ENCODE results near the gene ZNF423.

The ZNF423 gene

DNA sequence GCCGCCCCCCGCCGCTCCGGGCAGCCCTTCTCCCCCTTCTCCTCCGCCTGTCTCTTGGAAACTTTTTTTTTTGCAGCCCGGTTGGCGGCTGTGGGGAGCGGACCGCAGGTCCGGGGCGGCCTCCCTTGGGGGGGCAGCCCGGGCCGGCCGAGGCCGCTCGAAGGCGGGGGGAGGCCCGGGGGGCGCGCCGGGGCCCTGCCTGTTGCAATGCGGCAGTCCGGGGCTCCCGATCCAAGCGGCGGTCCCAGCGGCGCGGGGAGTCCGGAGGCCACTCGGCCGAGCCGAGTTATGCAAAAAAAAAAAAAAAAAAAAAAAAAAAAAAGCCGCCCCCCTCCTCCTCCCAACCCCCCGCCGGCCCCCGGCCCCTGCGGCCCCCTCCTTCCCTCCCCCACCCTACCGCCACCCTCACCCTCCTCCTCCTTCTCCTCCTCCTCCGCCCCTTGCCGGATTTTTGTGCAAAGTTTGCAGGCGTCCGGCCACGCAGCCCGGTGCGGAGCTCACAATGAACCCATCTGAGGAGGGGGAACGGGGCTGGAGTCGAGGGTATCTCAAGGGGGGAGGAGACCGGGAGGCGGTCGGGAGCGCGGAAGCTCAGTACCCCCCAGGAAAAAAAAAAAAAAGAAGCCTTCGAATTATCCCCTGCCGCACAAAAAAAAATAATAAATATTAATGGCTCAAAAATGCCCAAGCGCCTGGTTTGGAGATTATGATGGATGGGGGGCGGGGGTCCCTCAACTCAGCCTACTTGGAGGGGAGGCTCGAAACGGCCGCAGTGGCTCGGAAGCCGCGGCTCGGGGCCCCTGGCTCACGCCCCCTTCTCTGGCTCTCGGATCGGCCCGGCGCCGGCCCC is at the start of gene ZNF423:
TSS of gene ZNF423 (minus strand) at position 291 of the 850 bp plus-strand sequence. CDS start 338 bp downstream, outside the sequence.
- Histone ChIP-seq H3K9me3 (ENCODE audit: control insufficient read depth in 2 of 2, low read length in 2 of 2) (no peaks in the 10 kb centered on the region), H3K27ac (ENCODE audit: low read depth in 2 of 2, low read length in 2 of 2) (peak within 1 kb of the TSS; percentile 89), H3K9ac (ENCODE audit: low read depth in 1 of 2, low read length in 2 of 2) (peak within 1 kb of the TSS in 1 of 2 donors; percentile 77), H3K4me1 (ENCODE audit: control insufficient read depth in 2 of 2, insufficient read depth in 2 of 2, low read length in 2 of 2) (peaks cover 32 to 44% of the 10 kb centered on the region in 2 donors), H3K36me3 (ENCODE audit: control insufficient read depth in 2 of 2, insufficient read depth in 2 of 2, low read length in 2 of 2) (no peaks in the 10 kb centered on the region), H3K4me3 (ENCODE audit: low read length in 2 of 2) (peak within 1 kb of the TSS; percentile 69 to 75), H3K27me3 (ENCODE audit: control insufficient read depth in 2 of 2, insufficient read depth in 2 of 2, low read length in 2 of 2) (peaks cover 2 to 5% of the 10 kb centered on the region in 2 donors)

DNA sequence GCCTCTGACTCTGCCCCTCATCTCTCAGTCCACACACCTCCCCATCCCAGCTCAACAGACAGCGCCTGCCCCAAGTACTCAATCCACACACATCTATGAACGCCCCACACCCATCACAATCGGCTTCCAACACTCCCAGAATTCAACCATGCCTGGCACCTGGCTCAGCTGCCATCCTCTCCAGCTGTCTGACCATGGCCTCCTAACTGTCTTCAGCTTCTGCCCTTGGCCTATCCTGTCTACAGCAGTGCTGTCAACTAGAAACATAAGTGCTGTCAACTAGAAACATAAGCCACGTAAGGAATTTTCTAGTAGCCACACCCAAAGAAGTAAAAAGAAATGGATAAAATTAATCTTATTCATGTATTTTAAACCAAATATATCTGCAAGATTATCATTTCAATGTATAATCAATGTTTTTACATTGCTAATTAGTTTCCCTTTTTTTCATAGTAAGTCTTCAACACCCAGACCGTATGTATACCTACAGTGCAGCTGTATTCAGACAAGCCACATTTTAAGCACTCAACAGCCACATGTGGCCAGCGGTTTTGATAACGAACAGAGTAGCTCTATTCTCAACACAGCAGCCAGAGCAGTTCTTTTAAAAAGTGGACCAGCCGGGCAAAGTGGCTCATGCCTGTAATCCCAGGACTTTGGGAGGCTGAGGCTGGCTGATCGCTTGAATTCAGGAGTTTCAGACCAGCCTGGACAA is 48.6 kb upstream of the ZNF423 start:
- no peak overlapping the region for H3K27ac ChIP-seq (ENCODE audit: low read depth in 2 of 2, low read length in 2 of 2)

DNA sequence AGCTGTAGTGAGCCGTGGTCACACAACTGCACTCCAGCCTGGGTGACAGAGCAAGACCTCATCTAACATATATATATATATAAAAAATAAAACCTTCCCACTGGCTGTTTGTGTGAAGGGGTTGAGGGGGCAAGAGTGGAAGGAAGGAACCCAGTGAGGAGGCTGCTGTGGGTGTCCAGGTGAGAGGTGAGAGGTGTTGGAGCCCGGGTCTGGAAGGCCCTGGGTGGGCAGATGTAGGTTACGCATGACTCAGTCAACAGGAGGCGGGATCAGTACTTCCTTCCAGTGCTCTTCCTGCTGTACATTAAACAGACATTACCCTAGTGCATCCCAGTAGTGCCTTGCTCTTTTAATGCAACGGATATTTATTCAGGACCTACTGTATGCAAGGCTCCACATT is 47.0 kb upstream of the ZNF423 start:
- Histone ChIP-seq H3K27ac (ENCODE audit: low read depth in 2 of 2, low read length in 2 of 2) (no peak overlapping the region), H3K27me3 (ENCODE audit: control insufficient read depth in 2 of 2, insufficient read depth in 2 of 2, low read length in 2 of 2) (no peaks in the 10 kb centered on the region), H3K36me3 (ENCODE audit: control insufficient read depth in 2 of 2, insufficient read depth in 2 of 2, low read length in 2 of 2) (no peaks in the 10 kb centered on the region), H3K4me3 (ENCODE audit: low read length in 2 of 2) (no peak overlapping the region), H3K9me3 (ENCODE audit: control insufficient read depth in 2 of 2, low read length in 2 of 2) (no peaks in the 10 kb centered on the region), H3K9ac (ENCODE audit: low read depth in 1 of 2, low read length in 2 of 2) (no peak overlapping the region), H3K4me1 (ENCODE audit: control insufficient read depth in 2 of 2, insufficient read depth in 2 of 2, low read length in 2 of 2) (peaks cover 18 to 23% of the 10 kb centered on the region in 2 donors)

More for the DNA sequence above, 48.6 kb upstream of the ZNF423 start:
- no peaks in the 10 kb centered on the region for H3K27me3 ChIP-seq (ENCODE audit: control insufficient read depth in 2 of 2, insufficient read depth in 2 of 2, low read length in 2 of 2)
- H3K36me3 ChIP-seq (ENCODE audit: control insufficient read depth in 2 of 2, insufficient read depth in 2 of 2, low read length in 2 of 2), result no peaks in the 10 kb centered on the region
- no peak overlapping the region for H3K9ac ChIP-seq (ENCODE audit: low read depth in 1 of 2, low read length in 2 of 2)
- no peaks in the 10 kb centered on the region for H3K9me3 ChIP-seq (ENCODE audit: control insufficient read depth in 2 of 2, low read length in 2 of 2)
- no peak overlapping the region for H3K4me3 ChIP-seq (ENCODE audit: low read length in 2 of 2)
- H3K4me1 ChIP-seq (ENCODE audit: control insufficient read depth in 2 of 2, insufficient read depth in 2 of 2, low read length in 2 of 2), result peaks cover 17 to 19% of the 10 kb centered on the region in 2 donors

DNA sequence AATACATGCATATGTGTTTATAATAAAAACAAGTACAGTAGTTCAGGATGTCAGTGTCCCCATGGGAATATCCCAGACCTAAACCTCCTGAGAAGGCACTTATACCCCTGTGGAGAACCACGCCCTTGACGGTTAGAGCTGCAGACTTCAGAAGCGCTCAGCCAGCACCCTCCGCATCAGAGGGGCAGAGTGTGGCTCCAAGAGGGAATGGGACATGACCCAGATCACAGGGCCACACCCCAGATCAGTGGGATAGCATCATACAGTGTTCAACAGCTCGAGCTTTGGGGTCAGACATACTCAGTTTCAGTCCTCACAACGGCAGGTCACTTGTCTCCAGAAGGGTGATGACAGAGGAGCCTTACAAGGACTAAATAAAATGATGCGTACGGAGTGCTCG is 45.8 kb upstream of the ZNF423 start:
- Histone ChIP-seq H3K9me3 (ENCODE audit: control insufficient read depth in 2 of 2, low read length in 2 of 2) (no peaks in the 10 kb centered on the region), H3K36me3 (ENCODE audit: control insufficient read depth in 2 of 2, insufficient read depth in 2 of 2, low read length in 2 of 2) (no peaks in the 10 kb centered on the region), H3K4me1 (ENCODE audit: control insufficient read depth in 2 of 2, insufficient read depth in 2 of 2, low read length in 2 of 2) (peaks cover 18 to 23% of the 10 kb centered on the region in 2 donors), H3K27me3 (ENCODE audit: control insufficient read depth in 2 of 2, insufficient read depth in 2 of 2, low read length in 2 of 2) (no peaks in the 10 kb centered on the region), H3K4me3 (ENCODE audit: low read length in 2 of 2) (no peak overlapping the region), H3K27ac (ENCODE audit: low read depth in 2 of 2, low read length in 2 of 2) (no peak overlapping the region), H3K9ac (ENCODE audit: low read depth in 1 of 2, low read length in 2 of 2) (no peak overlapping the region)

DNA sequence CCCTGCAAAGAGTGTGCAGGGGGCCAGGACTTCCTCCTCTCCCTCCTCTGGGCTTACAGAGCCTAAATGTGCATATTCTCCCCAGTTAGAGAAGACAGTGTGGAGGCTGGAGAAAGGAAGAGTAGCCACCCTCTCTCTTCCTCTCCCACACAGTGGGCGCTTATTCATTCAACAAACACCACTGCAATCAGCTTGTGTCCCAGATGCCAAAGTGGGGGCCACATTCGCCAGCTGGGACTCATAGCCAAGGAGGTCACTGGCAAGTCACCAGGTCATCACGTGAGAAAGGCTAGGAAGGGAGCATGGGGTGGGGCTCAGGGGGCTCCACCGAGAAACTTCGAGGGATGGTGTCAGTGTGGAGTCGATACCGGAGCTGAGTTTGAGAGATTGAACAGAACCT is 45.0 kb upstream of the ZNF423 start:
- peak overlapping the region; percentile 56 to 62 for H3K27ac ChIP-seq (ENCODE audit: low read depth in 2 of 2, low read length in 2 of 2)
- peak overlapping the region in 1 of 2 donors; percentile 1 for H3K4me3 ChIP-seq (ENCODE audit: low read length in 2 of 2)
- H3K9ac ChIP-seq (ENCODE audit: low read depth in 1 of 2, low read length in 2 of 2), result no peak overlapping the region
- peaks cover 18 to 23% of the 10 kb centered on the region in 2 donors for H3K4me1 ChIP-seq (ENCODE audit: control insufficient read depth in 2 of 2, insufficient read depth in 2 of 2, low read length in 2 of 2)
- no peaks in the 10 kb centered on the region for H3K36me3 ChIP-seq (ENCODE audit: control insufficient read depth in 2 of 2, insufficient read depth in 2 of 2, low read length in 2 of 2)
- no peaks in the 10 kb centered on the region for H3K9me3 ChIP-seq (ENCODE audit: control insufficient read depth in 2 of 2, low read length in 2 of 2)
- no peaks in the 10 kb centered on the region for H3K27me3 ChIP-seq (ENCODE audit: control insufficient read depth in 2 of 2, insufficient read depth in 2 of 2, low read length in 2 of 2)

DNA sequence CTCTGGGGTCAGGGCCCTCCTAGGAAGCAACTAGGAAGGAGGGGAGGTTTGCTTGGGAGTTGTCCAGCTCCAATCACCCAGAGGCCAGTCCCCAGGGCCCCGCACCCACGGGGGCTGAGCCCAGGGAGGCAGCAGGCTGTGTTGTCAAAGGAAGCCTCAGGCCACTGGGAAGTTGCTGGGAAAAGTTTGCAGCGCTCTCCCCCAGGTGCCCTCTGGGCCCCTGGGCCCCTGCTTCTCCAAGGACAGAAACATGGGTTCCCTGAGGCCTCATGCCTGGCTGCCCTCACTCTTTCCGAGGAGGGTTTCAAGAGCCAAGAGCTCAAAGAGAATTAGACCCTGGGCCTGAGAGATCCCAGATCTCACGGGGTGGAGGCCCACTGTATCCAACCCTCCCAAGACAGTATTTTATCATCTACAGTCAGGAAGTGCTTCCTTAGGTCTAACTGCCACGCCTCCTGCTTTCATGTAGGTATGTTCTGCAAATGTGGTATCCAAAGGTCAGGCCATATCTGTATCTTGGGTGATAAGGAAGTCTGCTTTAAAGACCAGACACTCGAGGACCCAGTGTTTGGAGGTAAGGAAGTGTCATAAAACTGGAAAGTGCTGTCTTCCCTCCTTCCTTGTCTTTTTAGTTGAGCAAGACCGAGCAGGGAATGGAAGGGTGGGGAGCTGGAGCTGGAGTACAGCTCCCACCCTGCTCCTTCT is 44.2 kb upstream of the ZNF423 start:
- Histone ChIP-seq H3K9ac (ENCODE audit: low read depth in 1 of 2, low read length in 2 of 2) (no peak overlapping the region), H3K27me3 (ENCODE audit: control insufficient read depth in 2 of 2, insufficient read depth in 2 of 2, low read length in 2 of 2) (no peaks in the 10 kb centered on the region), H3K9me3 (ENCODE audit: control insufficient read depth in 2 of 2, low read length in 2 of 2) (no peaks in the 10 kb centered on the region), H3K36me3 (ENCODE audit: control insufficient read depth in 2 of 2, insufficient read depth in 2 of 2, low read length in 2 of 2) (no peaks in the 10 kb centered on the region), H3K27ac (ENCODE audit: low read depth in 2 of 2, low read length in 2 of 2) (peak overlapping the region; percentile 56 to 62), H3K4me3 (ENCODE audit: low read length in 2 of 2) (peak overlapping the region in 1 of 2 donors; percentile 1), H3K4me1 (ENCODE audit: control insufficient read depth in 2 of 2, insufficient read depth in 2 of 2, low read length in 2 of 2) (peaks cover 18 to 23% of the 10 kb centered on the region in 2 donors)

DNA sequence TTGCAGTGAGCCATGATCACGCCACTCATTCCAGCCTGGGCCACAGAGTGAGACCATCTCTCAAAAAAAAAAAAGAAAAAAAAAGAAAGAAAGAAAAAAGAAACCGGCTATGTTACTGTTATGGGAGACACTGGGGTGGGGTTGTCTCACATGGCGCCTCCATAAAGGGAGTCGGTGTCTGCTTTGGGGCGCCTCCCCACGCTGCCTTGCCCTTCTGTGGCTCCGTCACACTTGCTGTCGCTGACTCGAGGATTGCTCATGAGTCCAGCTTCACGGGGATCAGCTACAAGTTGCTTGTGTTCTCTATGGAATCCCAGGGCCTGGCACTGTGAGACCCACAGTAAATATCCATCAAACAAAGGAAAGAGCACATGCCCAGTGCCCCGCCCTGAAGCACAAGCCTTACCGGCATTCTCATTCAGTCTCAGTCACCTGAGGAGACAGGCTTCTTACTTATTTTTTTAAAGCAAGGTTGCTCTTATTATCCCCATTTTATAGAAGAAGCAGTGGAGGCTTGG is 40.6 kb upstream of the ZNF423 start:
- no peak overlapping the region for H3K4me3 ChIP-seq (ENCODE audit: low read length in 2 of 2)
- H3K27me3 ChIP-seq (ENCODE audit: control insufficient read depth in 2 of 2, insufficient read depth in 2 of 2, low read length in 2 of 2), result no peaks in the 10 kb centered on the region
- no peak overlapping the region for H3K27ac ChIP-seq (ENCODE audit: low read depth in 2 of 2, low read length in 2 of 2)
- H3K36me3 ChIP-seq (ENCODE audit: control insufficient read depth in 2 of 2, insufficient read depth in 2 of 2, low read length in 2 of 2), result no peaks in the 10 kb centered on the region
- H3K9ac ChIP-seq (ENCODE audit: low read depth in 1 of 2, low read length in 2 of 2), result no peak overlapping the region
- H3K4me1 ChIP-seq (ENCODE audit: control insufficient read depth in 2 of 2, insufficient read depth in 2 of 2, low read length in 2 of 2), result peaks cover 16 to 21% of the 10 kb centered on the region in 2 donors
- H3K9me3 ChIP-seq (ENCODE audit: control insufficient read depth in 2 of 2, low read length in 2 of 2), result no peaks in the 10 kb centered on the region

DNA sequence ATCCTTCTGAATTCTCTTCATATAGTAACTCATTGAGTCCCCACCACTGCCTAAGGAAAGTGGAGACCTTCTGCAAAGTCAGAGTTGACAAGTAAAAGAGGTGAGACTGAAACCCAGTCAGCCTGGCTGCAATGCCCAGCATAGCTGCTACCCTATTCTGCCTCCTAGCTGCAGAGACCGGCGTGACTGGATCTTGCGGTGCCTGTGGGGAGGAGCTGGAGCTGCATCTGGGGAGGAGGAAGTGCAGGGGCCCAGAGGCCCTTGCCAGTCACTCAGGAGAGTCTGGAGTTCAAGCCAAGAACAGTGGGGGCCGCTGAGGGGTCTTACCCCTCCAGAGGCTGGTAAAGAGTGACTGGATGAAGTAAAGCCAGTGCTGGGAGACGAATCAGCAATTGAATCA is 35.0 kb upstream of the ZNF423 start:
- Histone ChIP-seq H3K27ac (ENCODE audit: low read depth in 2 of 2, low read length in 2 of 2) (no peak overlapping the region), H3K9me3 (ENCODE audit: control insufficient read depth in 2 of 2, low read length in 2 of 2) (no peaks in the 10 kb centered on the region), H3K9ac (ENCODE audit: low read depth in 1 of 2, low read length in 2 of 2) (no peak overlapping the region), H3K4me1 (ENCODE audit: control insufficient read depth in 2 of 2, insufficient read depth in 2 of 2, low read length in 2 of 2) (no peaks in the 10 kb centered on the region), H3K4me3 (ENCODE audit: low read length in 2 of 2) (no peak overlapping the region), H3K27me3 (ENCODE audit: control insufficient read depth in 2 of 2, insufficient read depth in 2 of 2, low read length in 2 of 2) (no peaks in the 10 kb centered on the region), H3K36me3 (ENCODE audit: control insufficient read depth in 2 of 2, insufficient read depth in 2 of 2, low read length in 2 of 2) (no peaks in the 10 kb centered on the region)

DNA sequence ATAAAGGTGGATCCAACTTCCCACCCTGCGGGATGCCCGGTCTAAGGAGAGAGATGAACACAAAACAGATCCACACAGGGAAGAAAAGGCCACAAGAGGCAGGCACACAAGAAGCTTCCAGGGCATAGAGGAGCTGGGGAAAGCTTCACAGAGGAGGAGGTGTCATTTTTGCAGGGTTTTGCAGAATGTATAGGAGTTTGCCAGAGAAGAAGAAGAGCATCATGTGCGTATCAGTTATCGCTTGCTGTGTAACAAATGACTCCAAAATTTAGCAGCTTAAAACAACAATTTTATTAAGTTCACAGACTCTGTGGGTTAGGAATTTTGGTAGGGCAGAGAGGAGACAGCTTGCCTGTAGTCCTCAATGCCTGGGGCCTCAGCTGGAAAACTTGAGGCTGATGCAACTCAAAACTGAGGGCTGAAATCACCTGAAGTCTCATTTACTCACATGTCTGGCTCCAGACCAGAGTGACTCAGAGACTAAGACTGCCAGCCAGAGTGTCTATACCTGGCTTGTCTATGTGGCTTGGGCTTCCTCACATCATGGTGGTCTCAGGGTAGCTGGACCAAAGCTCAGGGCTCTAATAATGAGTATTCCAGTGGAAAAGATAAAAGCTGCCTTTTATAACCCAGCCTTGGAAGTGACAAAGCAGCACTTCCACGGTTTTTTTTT is 33.9 kb upstream of the ZNF423 start:
- Histone ChIP-seq H3K9ac (ENCODE audit: low read depth in 1 of 2, low read length in 2 of 2) (no peak overlapping the region), H3K4me1 (ENCODE audit: control insufficient read depth in 2 of 2, insufficient read depth in 2 of 2, low read length in 2 of 2) (no peaks in the 10 kb centered on the region), H3K36me3 (ENCODE audit: control insufficient read depth in 2 of 2, insufficient read depth in 2 of 2, low read length in 2 of 2) (no peaks in the 10 kb centered on the region), H3K27me3 (ENCODE audit: control insufficient read depth in 2 of 2, insufficient read depth in 2 of 2, low read length in 2 of 2) (no peaks in the 10 kb centered on the region), H3K9me3 (ENCODE audit: control insufficient read depth in 2 of 2, low read length in 2 of 2) (no peaks in the 10 kb centered on the region), H3K27ac (ENCODE audit: low read depth in 2 of 2, low read length in 2 of 2) (no peak overlapping the region), H3K4me3 (ENCODE audit: low read length in 2 of 2) (no peak overlapping the region)
